HG03565 (cell line): ENCODE results near the gene LSR.

Source experiments
- ATAC-seq: cut with Tn5 transposase; IDR thresholded peaks from one replicate; pipeline ENCODE4 v1.9.1; 2021; ENCODE audit warnings: mild to moderate bottlenecking, moderate library complexity; ENCODE audit not compliant: unreplicated experiment

The LSR gene

DNA sequence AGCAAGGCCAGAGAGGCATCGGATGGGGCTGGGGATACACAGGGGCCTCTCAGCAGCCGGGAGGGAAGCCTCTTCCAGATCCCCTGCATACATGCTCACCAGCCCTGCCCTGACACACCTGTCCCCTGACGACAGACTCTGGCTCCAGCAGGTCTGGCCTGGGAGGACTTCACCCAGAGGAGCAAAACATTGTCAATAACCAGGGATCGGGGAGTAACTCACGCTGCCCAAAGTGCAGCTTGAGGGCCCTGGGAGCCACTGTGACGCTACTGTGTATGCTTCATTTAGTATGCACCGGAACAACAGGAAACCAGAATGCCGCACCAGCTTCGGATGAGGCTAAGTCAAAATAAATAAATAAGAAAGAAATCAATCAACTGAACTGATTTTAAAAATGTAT, 67.8 kb downstream of the LSR start:
- ATAC-seq: no peak
